SK-N-SH treated with all-trans-retinoic acid at 6 μM for 48 hours (cell line): ENCODE measurements around the gene CTIF.
"Not testable (repeated sequence)": the region's sequence is repeated elsewhere in the genome, so short reads cannot be mapped to it uniquely, and the experiment has no call there.

Experiments
- ATAC-seq: fragments of 200-7000 bp; cut with Tn5 transposase; 3 replicates; pipeline ENCODE4 v1.9.1; 2020; ENCODE audit warnings: mild to moderate bottlenecking, moderate library complexity
- ARNTL ChIP-seq: fragments of 450-650 bp; formaldehyde crosslinking; IDR thresholded peaks from 2 replicates; pipeline ENCODE4 v1.5.0; 2020; ENCODE audit warnings: low read depth, mild to moderate bottlenecking, moderate library complexity, borderline replicate concordance
- BACH2 ChIP-seq: fragments of 250-450 bp; sonication (Bioruptor Pico); IDR thresholded peaks from 2 replicates; pipeline ENCODE4 v1.9.0; 2021; ENCODE audit warnings: mild to moderate bottlenecking, borderline replicate concordance
- CSDC2 ChIP-seq: fragments of 250-450 bp; sonication (Bioruptor Pico); IDR thresholded peaks from 2 replicates; pipeline ENCODE4 v1.5.0; 2020; ENCODE audit warnings: mild to moderate bottlenecking, moderate library complexity
- ESRRG ChIP-seq: fragments of 250-450 bp; sonication (Bioruptor Pico); IDR thresholded peaks from 2 replicates; pipeline ENCODE4 v1.6.1; 2021; ENCODE audit warnings: mild to moderate bottlenecking
- GLIS3 ChIP-seq: fragments of 250-450 bp; sonication (Bioruptor Pico); IDR thresholded peaks from 2 replicates; pipeline ENCODE4 v1.5.0; 2020; ENCODE audit warnings: mild to moderate bottlenecking, moderate library complexity
- ISL1 ChIP-seq: fragments of 250-450 bp; sonication (Bioruptor Pico); IDR thresholded peaks from 2 replicates; pipeline ENCODE4 v2.1.2; 2022; ENCODE audit warnings: mild to moderate bottlenecking, moderate library complexity
- PPARA ChIP-seq: fragments of 250-450 bp; sonication (Bioruptor Pico); IDR thresholded peaks from 2 replicates; pipeline ENCODE4 v1.5.0; 2020; ENCODE audit warnings: mild to moderate bottlenecking, borderline replicate concordance
- RARB ChIP-seq: fragments of 250-450 bp; sonication (Bioruptor Pico); IDR thresholded peaks from 2 replicates; pipeline ENCODE4 v1.8.0; 2021; ENCODE audit warnings: mild to moderate bottlenecking, moderate library complexity
- SNAI2 ChIP-seq: fragments of 250-450 bp; sonication (Bioruptor Pico); IDR thresholded peaks from 2 replicates; pipeline ENCODE4 v1.5.0; 2020; ENCODE audit warnings: mild to moderate bottlenecking, moderate library complexity
- TCF4 ChIP-seq: fragments of 250-450 bp; sonication (Bioruptor Pico); IDR thresholded peaks from 2 replicates; pipeline ENCODE4 v1.8.0; 2021; ENCODE audit warnings: mild to moderate bottlenecking, moderate library complexity, borderline replicate concordance
- TOX ChIP-seq: fragments of 250-450 bp; sonication (Bioruptor Pico); IDR thresholded peaks from 2 replicates; pipeline ENCODE4 v1.8.0; 2021; ENCODE audit warnings: mild to moderate bottlenecking, moderate library complexity, borderline replicate concordance
- ZC3H10 ChIP-seq: fragments of 250-450 bp; sonication (Bioruptor Pico); IDR thresholded peaks from 2 replicates; pipeline ENCODE4 v1.5.1; 2021; ENCODE audit warnings: mild to moderate bottlenecking, moderate library complexity
- ZFP30 ChIP-seq: fragments of 450-650 bp; formaldehyde crosslinking; IDR thresholded peaks from 2 replicates; pipeline ENCODE4 v1.5.0; 2022; ENCODE audit warnings: mild to moderate bottlenecking, moderate library complexity
- ZNF70 ChIP-seq: fragments of 450-650 bp; formaldehyde crosslinking; IDR thresholded peaks from 2 replicates; pipeline ENCODE4 v1.5.0; 2020; ENCODE audit warnings: mild to moderate bottlenecking, moderate library complexity
- ZNF8 ChIP-seq: fragments of 450-650 bp; formaldehyde crosslinking; IDR thresholded peaks from 2 replicates; pipeline ENCODE4 v1.5.0; 2020; ENCODE audit warnings: mild to moderate bottlenecking, moderate library complexity
- TF ChIP-seq, protein P1 (sequence below): fragments of 250-450 bp; sonication (Bioruptor Pico); IDR thresholded peaks from 2 replicates; pipeline ENCODE4 v1.5.0; 2020; ENCODE audit warnings: mild to moderate bottlenecking, moderate library complexity
- TF ChIP-seq, protein P2 (sequence below): fragments of 250-450 bp; sonication (Bioruptor Pico); IDR thresholded peaks from 2 replicates; pipeline ENCODE4 v1.5.1; 2020; ENCODE audit warnings: low read depth, mild to moderate bottlenecking, moderate library complexity
- TF ChIP-seq, protein P3 (sequence below): fragments of 250-450 bp; sonication (Bioruptor Pico); IDR thresholded peaks from 2 replicates; pipeline ENCODE4 v1.8.0; 2020; ENCODE audit warnings: mild to moderate bottlenecking, moderate library complexity, borderline replicate concordance
- TF ChIP-seq, protein P4 (sequence below): fragments of 250-450 bp; sonication (Bioruptor Pico); IDR thresholded peaks from 2 replicates; pipeline ENCODE4 v1.5.1; 2021; ENCODE audit warnings: mild to moderate bottlenecking, moderate library complexity
- TF ChIP-seq, protein P5 (sequence below): fragments of 250-450 bp; sonication (Bioruptor Pico); IDR thresholded peaks from 2 replicates; pipeline ENCODE4 v1.8.0; 2021; ENCODE audit warnings: low read depth, mild to moderate bottlenecking, moderate library complexity, borderline replicate concordance

Gene CTIF

DNA sequence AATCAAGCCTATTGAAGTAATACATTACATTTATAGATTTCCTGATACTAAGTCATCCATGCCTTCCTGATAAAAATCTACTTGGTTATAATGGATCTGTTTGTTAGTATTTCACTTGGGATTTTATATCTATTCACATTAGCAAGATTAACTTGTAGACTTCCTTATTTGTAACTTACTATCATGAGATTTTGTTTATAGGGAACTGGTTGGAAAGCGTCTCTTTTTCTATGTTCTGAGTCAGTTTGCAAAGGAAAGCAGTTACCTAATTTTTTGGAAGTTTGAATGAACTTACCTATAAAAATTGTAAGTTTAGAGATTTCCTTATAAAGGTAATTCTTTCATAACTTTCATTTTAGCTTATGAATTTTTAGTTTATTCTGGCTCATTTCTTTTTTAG lies 270.5 kb downstream of the CTIF start:
- TF ChIP-seq ARNTL (CRISPR knock-in tag): no peak
- no peak for TF ChIP-seq BACH2 (CRISPR knock-in tag)
- TF ChIP-seq, protein P1, sequence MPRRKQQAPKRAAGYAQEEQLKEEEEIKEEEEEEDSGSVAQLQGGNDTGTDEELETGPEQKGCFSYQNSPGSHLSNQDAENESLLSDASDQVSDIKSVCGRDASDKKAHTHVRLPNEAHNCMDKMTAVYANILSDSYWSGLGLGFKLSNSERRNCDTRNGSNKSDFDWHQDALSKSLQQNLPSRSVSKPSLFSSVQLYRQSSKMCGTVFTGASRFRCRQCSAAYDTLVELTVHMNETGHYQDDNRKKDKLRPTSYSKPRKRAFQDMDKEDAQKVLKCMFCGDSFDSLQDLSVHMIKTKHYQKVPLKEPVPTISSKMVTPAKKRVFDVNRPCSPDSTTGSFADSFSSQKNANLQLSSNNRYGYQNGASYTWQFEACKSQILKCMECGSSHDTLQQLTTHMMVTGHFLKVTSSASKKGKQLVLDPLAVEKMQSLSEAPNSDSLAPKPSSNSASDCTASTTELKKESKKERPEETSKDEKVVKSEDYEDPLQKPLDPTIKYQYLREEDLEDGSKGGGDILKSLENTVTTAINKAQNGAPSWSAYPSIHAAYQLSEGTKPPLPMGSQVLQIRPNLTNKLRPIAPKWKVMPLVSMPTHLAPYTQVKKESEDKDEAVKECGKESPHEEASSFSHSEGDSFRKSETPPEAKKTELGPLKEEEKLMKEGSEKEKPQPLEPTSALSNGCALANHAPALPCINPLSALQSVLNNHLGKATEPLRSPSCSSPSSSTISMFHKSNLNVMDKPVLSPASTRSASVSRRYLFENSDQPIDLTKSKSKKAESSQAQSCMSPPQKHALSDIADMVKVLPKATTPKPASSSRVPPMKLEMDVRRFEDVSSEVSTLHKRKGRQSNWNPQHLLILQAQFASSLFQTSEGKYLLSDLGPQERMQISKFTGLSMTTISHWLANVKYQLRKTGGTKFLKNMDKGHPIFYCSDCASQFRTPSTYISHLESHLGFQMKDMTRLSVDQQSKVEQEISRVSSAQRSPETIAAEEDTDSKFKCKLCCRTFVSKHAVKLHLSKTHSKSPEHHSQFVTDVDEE (CRISPR knock-in tag): no peak
- no peak for TF ChIP-seq ZNF70 (CRISPR knock-in tag)
- TF ChIP-seq ISL1 (CRISPR knock-in tag): no peak
- no peak for TF ChIP-seq CSDC2 (CRISPR knock-in tag)
- no peak for TF ChIP-seq ZNF8 (CRISPR knock-in tag)
- no peak for TF ChIP-seq ESRRG
- TF ChIP-seq GLIS3 (CRISPR knock-in tag): no peak
- TF ChIP-seq PPARA (CRISPR knock-in tag): no peak
- TF ChIP-seq, protein P2, sequence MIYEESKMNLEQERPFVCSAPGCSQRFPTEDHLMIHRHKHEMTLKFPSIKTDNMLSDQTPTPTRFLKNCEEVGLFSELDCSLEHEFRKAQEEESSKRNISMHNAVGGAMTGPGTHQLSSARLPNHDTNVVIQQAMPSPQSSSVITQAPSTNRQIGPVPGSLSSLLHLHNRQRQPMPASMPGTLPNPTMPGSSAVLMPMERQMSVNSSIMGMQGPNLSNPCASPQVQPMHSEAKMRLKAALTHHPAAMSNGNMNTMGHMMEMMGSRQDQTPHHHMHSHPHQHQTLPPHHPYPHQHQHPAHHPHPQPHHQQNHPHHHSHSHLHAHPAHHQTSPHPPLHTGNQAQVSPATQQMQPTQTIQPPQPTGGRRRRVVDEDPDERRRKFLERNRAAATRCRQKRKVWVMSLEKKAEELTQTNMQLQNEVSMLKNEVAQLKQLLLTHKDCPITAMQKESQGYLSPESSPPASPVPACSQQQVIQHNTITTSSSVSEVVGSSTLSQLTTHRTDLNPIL: no peak
- TF ChIP-seq ZC3H10: no peak
- TF ChIP-seq TCF4 (CRISPR knock-in tag): no peak
- no peak for TF ChIP-seq SNAI2 (CRISPR knock-in tag)
- TF ChIP-seq, protein P3, sequence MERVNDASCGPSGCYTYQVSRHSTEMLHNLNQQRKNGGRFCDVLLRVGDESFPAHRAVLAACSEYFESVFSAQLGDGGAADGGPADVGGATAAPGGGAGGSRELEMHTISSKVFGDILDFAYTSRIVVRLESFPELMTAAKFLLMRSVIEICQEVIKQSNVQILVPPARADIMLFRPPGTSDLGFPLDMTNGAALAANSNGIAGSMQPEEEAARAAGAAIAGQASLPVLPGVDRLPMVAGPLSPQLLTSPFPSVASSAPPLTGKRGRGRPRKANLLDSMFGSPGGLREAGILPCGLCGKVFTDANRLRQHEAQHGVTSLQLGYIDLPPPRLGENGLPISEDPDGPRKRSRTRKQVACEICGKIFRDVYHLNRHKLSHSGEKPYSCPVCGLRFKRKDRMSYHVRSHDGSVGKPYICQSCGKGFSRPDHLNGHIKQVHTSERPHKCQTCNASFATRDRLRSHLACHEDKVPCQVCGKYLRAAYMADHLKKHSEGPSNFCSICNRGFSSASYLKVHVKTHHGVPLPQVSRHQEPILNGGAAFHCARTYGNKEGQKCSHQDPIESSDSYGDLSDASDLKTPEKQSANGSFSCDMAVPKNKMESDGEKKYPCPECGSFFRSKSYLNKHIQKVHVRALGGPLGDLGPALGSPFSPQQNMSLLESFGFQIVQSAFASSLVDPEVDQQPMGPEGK (CRISPR knock-in tag): no peak
- TF ChIP-seq, all 23 proteins: peak for 0
- ATAC-seq: no peak

GRCh38 chr18:48810805-48811204 lies 272.0 kb downstream of the CTIF start:
- no peak for ATAC-seq
- TF ChIP-seq ESRRG: no peak
- TF ChIP-seq, all 23 proteins: peak for 0

- no peak for TF ChIP-seq GLIS3 (CRISPR knock-in tag)
- no peak for TF ChIP-seq BACH2 (CRISPR knock-in tag)
- TF ChIP-seq CSDC2 (CRISPR knock-in tag): no peak
- TF ChIP-seq, protein P4, sequence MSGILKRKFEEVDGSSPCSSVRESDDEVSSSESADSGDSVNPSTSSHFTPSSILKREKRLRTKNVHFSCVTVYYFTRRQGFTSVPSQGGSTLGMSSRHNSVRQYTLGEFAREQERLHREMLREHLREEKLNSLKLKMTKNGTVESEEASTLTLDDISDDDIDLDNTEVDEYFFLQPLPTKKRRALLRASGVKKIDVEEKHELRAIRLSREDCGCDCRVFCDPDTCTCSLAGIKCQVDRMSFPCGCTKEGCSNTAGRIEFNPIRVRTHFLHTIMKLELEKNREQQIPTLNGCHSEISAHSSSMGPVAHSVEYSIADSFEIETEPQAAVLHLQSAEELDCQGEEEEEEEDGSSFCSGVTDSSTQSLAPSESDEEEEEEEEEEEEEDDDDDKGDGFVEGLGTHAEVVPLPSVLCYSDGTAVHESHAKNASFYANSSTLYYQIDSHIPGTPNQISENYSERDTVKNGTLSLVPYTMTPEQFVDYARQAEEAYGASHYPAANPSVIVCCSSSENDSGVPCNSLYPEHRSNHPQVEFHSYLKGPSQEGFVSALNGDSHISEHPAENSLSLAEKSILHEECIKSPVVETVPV (CRISPR knock-in tag): no peak
- TF ChIP-seq ZC3H10: no peak
- no peak for TF ChIP-seq TOX (CRISPR knock-in tag)
- TF ChIP-seq, protein P5, sequence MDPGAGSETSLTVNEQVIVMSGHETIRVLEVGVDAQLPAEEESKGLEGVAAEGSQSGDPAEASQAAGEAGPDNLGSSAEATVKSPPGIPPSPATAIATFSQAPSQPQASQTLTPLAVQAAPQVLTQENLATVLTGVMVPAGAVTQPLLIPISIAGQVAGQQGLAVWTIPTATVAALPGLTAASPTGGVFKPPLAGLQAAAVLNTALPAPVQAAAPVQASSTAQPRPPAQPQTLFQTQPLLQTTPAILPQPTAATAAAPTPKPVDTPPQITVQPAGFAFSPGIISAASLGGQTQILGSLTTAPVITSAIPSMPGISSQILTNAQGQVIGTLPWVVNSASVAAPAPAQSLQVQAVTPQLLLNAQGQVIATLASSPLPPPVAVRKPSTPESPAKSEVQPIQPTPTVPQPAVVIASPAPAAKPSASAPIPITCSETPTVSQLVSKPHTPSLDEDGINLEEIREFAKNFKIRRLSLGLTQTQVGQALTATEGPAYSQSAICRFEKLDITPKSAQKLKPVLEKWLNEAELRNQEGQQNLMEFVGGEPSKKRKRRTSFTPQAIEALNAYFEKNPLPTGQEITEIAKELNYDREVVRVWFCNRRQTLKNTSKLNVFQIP (CRISPR knock-in tag): no peak
- TF ChIP-seq, protein P3 (CRISPR knock-in tag): no peak
- no peak for TF ChIP-seq SNAI2 (CRISPR knock-in tag)
- TF ChIP-seq ZFP30 (CRISPR knock-in tag): no peak
- TF ChIP-seq PPARA (CRISPR knock-in tag): no peak
- no peak for TF ChIP-seq ZNF70 (CRISPR knock-in tag)
- TF ChIP-seq TCF4 (CRISPR knock-in tag): no peak
- TF ChIP-seq ESRRG: no peak
- TF ChIP-seq, protein P2: no peak
- TF ChIP-seq, protein P1 (CRISPR knock-in tag): no peak
- TF ChIP-seq RARB (CRISPR knock-in tag): no peak
- ATAC-seq: no peak
Observed at GRCh38 chr18:48811401-48811800, 272.6 kb downstream of the CTIF start.

- not testable (repeated sequence) for ATAC-seq
Observed at GRCh38 chr18:48811977-48812451, 273.2 kb downstream of the CTIF start.
